ENCODE data around the gene SLF1. TPM values are rescaled to one million over a fixed set of nuclear protein-coding genes. Genes with fewer than 3 reads are reported as not detected.
A peak's percentile ranks its signal among the peaks of the same experiment; 100 is the strongest.

Gene SLF1
- total RNA-seq, 8 experiments from 2014 or later = 2.1 to 13.5 (median 9.1) TPM

DNA sequence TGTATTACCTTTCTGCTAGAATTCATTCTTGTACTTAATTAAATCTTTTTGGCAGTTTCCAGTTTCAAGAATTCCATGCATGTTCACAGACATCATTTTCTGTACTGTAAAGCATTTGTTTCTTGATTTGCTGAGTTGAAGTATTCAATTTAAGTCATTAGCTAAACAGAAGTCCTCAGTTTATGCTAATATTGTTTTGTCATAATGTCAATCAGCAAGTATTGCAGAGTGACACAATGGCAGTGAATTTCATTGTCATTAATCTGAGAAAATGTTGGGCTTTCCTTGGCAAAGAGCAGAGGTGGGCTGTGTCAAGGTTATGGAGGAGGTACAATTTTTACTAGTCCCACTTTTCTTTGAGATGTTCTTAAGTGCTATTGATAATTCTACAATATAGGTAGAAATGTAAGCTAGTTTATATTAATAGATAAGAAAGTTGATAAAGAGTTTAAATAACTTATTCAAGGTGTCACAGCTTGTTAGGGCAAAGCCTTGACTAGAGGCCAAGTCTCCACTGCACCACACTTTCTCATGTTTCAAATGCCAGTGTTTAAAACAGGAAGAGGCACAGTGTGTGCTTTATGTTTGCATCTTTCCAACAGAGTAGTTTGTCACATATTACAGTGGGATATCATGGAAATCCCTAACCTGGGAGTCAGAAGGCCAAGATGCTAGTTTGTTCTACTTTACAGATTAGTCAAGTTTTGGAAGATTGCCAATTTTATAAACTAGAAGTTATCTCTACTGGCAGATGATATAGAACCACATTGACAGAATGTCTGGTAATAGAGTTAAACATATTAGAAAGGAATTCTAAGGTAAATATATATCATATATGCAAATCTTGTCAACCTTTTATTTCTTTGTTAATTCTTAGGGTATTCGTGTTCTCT is 56.3 kb downstream of the SLF1 start:
- Histone ChIP-seq H3K4me1 (replicated peaks in 1 of 2) (no peaks in the 10 kb centered on the region), H3K27ac (no peak overlapping the region), H3K4me3 (no peak overlapping the region)
- in situ Hi-C loops (cut with MboI; ENCODE audit: low pct_unique_long_range_greater_than_20kb in 2 of 9, low sequenced_read_pairs in 9 of 9, unreplicated experiment in 9 of 9) = loop anchor here in 1 of 9 experiments (25.0 kb wide), 1 partner anchor 1062 kb away; no protein-coding TSS in a partner anchor
- WGBS, 10 experiments = 100% methylated on average over 1 of the region's 1 CpG; no CpG with 5 or more reads in 2 of the 10 experiments
- ATAC-seq (replicated peaks in 6 of 8) = no peak

GRCh38 chr5:94675965-94676618 is 57.6 kb downstream of the SLF1 start:
- in situ Hi-C loops (cut with MboI; ENCODE audit: low pct_unique_long_range_greater_than_20kb in 2 of 9, low sequenced_read_pairs in 9 of 9, unreplicated experiment in 9 of 9) = loop anchor here in 1 of 9 experiments (25.0 kb wide), 1 partner anchor 1064 kb away; no protein-coding TSS in a partner anchor
- 92 to 98% methylated on average over 2 to 4 of the region's 4 CpGs; no CpG with 5 or more reads in 8 of the 10 experiments for WGBS, 10 experiments

DNA sequence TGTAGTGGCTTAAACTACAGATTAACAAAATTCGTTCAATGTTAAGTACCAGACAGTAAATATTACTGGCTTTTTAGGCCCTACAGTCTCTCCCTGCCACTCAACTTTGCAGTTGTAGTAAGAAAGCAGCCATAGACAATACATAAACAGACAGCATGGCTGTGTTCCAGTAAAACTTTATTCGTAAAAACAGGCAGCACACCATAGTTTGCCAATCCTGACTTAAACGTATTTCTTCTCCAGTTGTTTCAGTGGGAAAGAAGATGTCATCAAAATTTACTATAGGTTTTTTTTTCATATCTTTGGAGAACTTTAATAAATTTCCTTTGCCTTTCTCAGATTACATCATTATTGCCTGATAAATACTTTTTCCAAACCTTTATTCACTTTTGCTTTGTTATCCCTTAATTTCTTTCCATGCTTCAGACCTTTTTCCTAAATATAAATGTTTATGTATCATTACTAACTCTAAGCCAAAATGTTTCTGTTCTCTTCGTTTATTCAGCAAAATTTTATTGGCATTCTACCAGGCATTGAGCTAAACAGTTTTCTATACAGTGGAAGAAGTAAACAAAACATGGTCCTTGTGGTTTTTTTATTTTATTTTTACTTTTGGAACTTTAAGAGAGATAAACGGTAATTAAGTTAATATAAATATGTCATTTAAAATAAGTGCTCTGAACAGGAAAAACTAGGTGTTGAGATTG is 64.5 kb downstream of the SLF1 start:
- no peak for ATAC-seq (replicated peaks in 6 of 8)
- Histone ChIP-seq H3K4me1 (replicated peaks in 1 of 2) (no peaks in the 10 kb centered on the region), H3K4me3 (no peak overlapping the region), H3K27ac (no peak overlapping the region)
- in situ Hi-C loops (cut with MboI; ENCODE audit: low pct_unique_long_range_greater_than_20kb in 2 of 9, low sequenced_read_pairs in 9 of 9, unreplicated experiment in 9 of 9) = loop anchor here in 1 of 9 experiments (25.0 kb wide), 1 partner anchor 1071 kb away; no protein-coding TSS in a partner anchor
- WGBS, 10 experiments = 80 to 100% (median 93%) methylated on average over 3 to 5 of the region's 5 CpGs

More at GRCh38 chr5:94675965-94676618, 57.6 kb downstream of the SLF1 start:
- Histone ChIP-seq H3K4me3 (no peak overlapping the region), H3K4me1 (replicated peaks in 1 of 2) (no peaks in the 10 kb centered on the region), H3K27ac (no peak overlapping the region)
- peak in 2 of 8 experiments; percentile 54 to 75 for ATAC-seq (replicated peaks in 6 of 8)

DNA sequence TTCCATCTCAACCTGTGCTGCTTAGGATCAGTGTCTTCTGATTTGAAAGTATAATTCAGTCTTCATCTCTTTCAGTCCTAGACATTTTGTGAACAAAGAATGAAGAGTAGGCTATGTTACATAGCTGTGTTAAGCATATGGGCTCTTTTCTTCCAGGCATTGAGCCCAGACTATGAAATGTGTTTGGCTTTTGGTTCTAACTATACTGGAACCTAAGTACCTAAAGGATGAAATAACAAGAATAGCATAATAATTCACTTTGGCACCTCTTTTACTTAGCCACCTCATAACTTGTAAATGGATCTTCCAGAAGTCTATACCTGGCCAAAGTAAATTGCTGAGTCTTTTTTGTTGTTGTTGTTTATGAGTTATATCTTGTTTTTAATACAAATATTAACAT is 71.4 kb downstream of the SLF1 start:
- in situ Hi-C loops (cut with MboI; ENCODE audit: low pct_unique_long_range_greater_than_20kb in 2 of 9, low sequenced_read_pairs in 9 of 9, unreplicated experiment in 9 of 9) = loop anchor here in 1 of 9 experiments (25.0 kb wide), 1 partner anchor 1078 kb away; no protein-coding TSS in a partner anchor
- no peak overlapping the region for H3K27ac ChIP-seq
- no peak overlapping the region for H3K4me3 ChIP-seq

DNA sequence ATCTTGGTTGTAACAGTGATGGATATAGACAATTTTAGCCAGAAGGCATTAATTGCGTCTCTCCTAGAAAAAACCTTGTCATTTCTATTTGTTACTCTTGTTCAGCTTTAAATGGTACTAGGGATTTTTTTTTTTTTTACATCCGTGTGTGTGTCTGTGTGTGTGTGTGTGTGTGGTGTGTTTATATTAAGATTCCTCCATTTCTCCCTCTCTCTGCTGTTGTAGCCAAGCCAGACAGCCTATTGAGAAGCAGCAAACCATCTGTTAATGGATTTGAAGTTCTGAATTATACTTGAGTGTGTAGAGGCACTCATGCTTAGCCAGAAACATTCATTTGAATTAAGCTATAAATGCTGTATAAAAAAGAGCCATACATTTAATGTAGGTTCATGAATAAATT is 72.3 kb downstream of the SLF1 start:
- in situ Hi-C loops (cut with MboI; ENCODE audit: low pct_unique_long_range_greater_than_20kb in 2 of 9, low sequenced_read_pairs in 9 of 9, unreplicated experiment in 9 of 9) = loop anchor here in 1 of 9 experiments (25.0 kb wide), 1 partner anchor 1078 kb away; no protein-coding TSS in a partner anchor
- H3K4me1 ChIP-seq (replicated peaks in 1 of 2) = peaks cover 22 to 29% of the 10 kb centered on the region in 2 donors
- WGBS, 10 experiments = 33 to 100% (median 71%) methylated on average over 1 to 2 of the region's 2 CpGs; no CpG with 5 or more reads in 1 of the 10 experiments
- peak in 5 of 8 experiments; percentile 44 to 72 (median 61) for ATAC-seq (replicated peaks in 6 of 8)
- no peak overlapping the region for H3K4me3 ChIP-seq
- peak overlapping the region in 1 of 2 donors; percentile 20 for H3K27ac ChIP-seq

More for the DNA sequence above, 71.4 kb downstream of the SLF1 start:
- H3K4me1 ChIP-seq (replicated peaks in 1 of 2) = peaks cover 22 to 29% of the 10 kb centered on the region in 2 donors
- peak in 2 of 8 experiments; percentile 15 to 25 for ATAC-seq (replicated peaks in 6 of 8)

- Histone ChIP-seq H3K27ac (peak overlapping the region in 1 of 2 donors; percentile 20), H3K4me1 (replicated peaks in 1 of 2) (peaks cover 22 to 29% of the 10 kb centered on the region in 2 donors), H3K4me3 (no peak overlapping the region)
- 33 to 80% (median 60%) methylated on average over 1 of the region's 1 CpG; no CpG with 5 or more reads in 7 of the 10 experiments for WGBS, 10 experiments
- in situ Hi-C loops (cut with MboI; ENCODE audit: low pct_unique_long_range_greater_than_20kb in 2 of 9, low sequenced_read_pairs in 9 of 9, unreplicated experiment in 9 of 9) = loop anchor here in 1 of 9 experiments (25.0 kb wide), 1 partner anchor 1079 kb away; no protein-coding TSS in a partner anchor
- ATAC-seq (replicated peaks in 6 of 8) = peak in 3 of 8 experiments; percentile 20 to 28 (median 25)
These were observed 72.8 kb downstream of the SLF1 start for GRCh38 chr5:94691291-94691690.

- in situ Hi-C loops (cut with MboI; ENCODE audit: low pct_unique_long_range_greater_than_20kb in 2 of 9, low sequenced_read_pairs in 9 of 9, unreplicated experiment in 9 of 9) = loop anchor here in 1 of 9 experiments (25.0 kb wide), 1 partner anchor 1080 kb away; no protein-coding TSS in a partner anchor
- peak in 7 of 8 experiments; percentile 67 to 94 (median 91) for ATAC-seq (replicated peaks in 6 of 8)
- WGBS, 10 experiments = 0 to 79% (median 17%) methylated on average over 1 to 4 of the region's 4 CpGs; no CpG with 5 or more reads in 2 of the 10 experiments
- H3K27ac ChIP-seq = no peak overlapping the region
- H3K4me1 ChIP-seq (replicated peaks in 1 of 2) = peaks cover 22 to 29% of the 10 kb centered on the region in 2 donors
- peak overlapping the region in 2 of 5 donors; percentile 1 to 6 for H3K4me3 ChIP-seq
These were observed 73.5 kb downstream of the SLF1 start for GRCh38 chr5:94691949-94692348.

DNA sequence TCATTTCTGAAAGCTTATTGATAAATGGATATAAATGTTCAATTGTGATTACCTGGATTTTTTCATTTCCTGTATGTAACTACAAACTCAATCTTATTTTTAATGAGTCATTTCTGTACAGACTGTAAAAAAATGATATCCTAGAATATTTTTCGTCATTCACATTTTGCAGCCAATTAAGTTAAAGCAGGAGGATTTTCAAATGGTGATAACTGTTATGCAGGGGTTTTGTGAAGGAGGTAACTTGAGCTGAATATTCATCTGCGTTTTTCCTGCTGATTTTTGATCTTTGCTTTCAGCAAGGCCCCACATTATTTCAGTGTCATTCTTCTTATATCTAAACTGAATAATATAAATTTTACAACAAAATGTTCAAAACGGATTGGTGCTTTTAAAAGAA is 74.1 kb downstream of the SLF1 start:
- 0 to 93% (median 70%) methylated on average over 1 to 3 of the region's 3 CpGs; no CpG with 5 or more reads in 1 of the 10 experiments for WGBS, 10 experiments
- in situ Hi-C loops (cut with MboI; ENCODE audit: low pct_unique_long_range_greater_than_20kb in 2 of 9, low sequenced_read_pairs in 9 of 9, unreplicated experiment in 9 of 9) = loop anchor here in 1 of 9 experiments (25.0 kb wide), 1 partner anchor 1080 kb away; no protein-coding TSS in a partner anchor
- Histone ChIP-seq H3K4me1 (replicated peaks in 1 of 2) (peaks cover 22 to 29% of the 10 kb centered on the region in 2 donors), H3K27ac (no peak overlapping the region), H3K4me3 (peak overlapping the region in 2 of 5 donors; percentile 1 to 6)
- ATAC-seq (replicated peaks in 6 of 8) = no peak

DNA sequence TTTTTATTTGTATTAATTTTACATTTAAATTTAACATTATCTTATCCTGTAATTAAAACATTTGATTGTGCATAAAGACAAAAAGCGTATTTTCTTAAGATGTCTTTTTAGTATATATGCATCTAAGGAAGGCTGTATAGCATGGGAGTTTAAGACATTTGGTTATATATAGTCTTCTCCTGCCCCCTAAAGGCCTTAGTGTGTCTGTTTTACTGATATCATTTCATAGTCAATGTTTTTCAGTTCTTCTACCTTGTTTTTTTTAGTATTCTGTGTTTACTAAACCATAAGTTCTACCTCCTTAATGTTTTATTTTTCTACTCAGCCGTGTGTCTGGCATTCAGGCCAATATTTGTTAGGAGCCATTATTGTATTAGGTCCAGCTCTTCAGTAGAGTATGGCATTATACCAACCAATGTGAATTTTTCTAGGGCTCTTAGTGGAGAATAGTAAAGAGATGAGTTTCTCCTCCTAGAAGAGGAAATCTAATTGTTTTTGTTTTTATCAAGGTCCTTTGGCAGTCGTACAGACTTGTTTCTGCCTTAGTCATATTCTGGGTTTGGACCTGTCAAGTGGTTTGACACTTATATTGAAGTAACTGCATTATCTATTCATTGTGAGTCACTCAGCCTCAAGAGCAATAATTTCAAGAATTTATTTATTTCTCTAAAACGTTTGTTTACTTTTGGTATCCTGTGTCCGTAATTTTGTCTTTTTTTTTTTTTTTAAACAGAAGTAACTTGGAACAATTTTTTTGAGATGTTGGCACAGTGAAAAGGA is 74.8 kb downstream of the SLF1 start:
- in situ Hi-C loops (cut with MboI; ENCODE audit: low pct_unique_long_range_greater_than_20kb in 2 of 9, low sequenced_read_pairs in 9 of 9, unreplicated experiment in 9 of 9) = loop anchor here in 1 of 9 experiments (25.0 kb wide), 1 partner anchor 1081 kb away; no protein-coding TSS in a partner anchor
- WGBS, 10 experiments = 10 to 80% (median 65%) methylated on average over 3 to 5 of the region's 5 CpGs
- Histone ChIP-seq H3K27ac (no peak overlapping the region), H3K4me1 (replicated peaks in 1 of 2) (peaks cover 22 to 29% of the 10 kb centered on the region in 2 donors), H3K4me3 (peak overlapping the region in 2 of 5 donors; percentile 1 to 6)
- peak; percentile 60 to 90 (median 76) for ATAC-seq (replicated peaks in 6 of 8)

DNA sequence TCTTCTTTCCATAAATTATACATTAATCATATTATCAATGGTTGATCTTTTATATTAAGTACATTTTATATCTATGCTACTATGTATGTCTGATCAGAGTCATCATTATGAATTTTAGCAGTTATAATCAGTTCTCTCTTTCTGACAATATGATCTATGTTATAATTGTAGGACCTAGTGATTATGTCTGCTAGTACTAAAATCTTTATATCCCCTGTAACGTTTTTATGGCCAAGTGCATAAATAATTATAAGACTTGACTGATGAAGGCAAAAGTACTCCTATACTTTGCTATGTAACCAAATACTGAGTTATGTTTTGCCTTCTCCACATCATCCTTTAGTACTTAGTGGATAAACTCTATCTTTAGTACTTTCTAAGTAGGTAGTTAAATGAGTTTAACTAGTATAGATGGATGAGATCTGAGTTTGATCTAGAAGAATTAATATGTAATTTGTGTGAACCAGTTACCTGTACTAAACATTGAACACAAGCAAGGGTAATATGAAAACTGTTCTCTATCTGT is 75.4 kb downstream of the SLF1 start:
- no peak overlapping the region for H3K27ac ChIP-seq
- H3K4me3 ChIP-seq = no peak overlapping the region
- in situ Hi-C loops (cut with MboI; ENCODE audit: low pct_unique_long_range_greater_than_20kb in 2 of 9, low sequenced_read_pairs in 9 of 9, unreplicated experiment in 9 of 9) = loop anchor here in 1 of 9 experiments (25.0 kb wide), 1 partner anchor 1082 kb away; no protein-coding TSS in a partner anchor
- WGBS, 10 experiments = 0 to 86% (median 70%) methylated on average over 1 of the region's 1 CpG; no CpG with 5 or more reads in 3 of the 10 experiments
- peaks cover 22 to 29% of the 10 kb centered on the region in 2 donors for H3K4me1 ChIP-seq (replicated peaks in 1 of 2)
- no peak for ATAC-seq (replicated peaks in 6 of 8)

DNA sequence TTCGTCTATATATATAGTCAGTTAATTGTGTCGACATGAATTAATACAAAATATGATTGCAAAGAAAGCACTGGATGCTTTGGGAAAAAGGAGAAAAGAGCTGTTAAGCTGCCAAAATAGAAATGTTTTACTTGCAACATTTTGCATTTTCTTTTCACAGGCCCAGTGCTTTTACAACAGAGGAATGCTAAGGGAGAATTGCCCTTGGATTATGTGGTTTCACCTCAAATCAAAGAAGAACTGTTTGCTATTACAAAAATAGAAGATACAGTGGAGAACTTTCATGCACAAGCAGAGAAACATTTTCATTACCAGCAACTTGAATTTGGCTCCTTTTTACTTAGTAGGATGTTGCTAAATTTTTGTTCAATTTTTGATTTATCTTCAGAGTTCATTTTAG is 76.2 kb downstream of the SLF1 start:
- WGBS, 10 experiments = 80 to 100% (median 94%) methylated on average over 1 to 2 of the region's 2 CpGs; no CpG with 5 or more reads in 1 of the 10 experiments
- no peak for ATAC-seq (replicated peaks in 6 of 8)

More for the DNA sequence above, 76.2 kb downstream of the SLF1 start:
- H3K4me1 ChIP-seq (replicated peaks in 1 of 2) = peaks cover 22 to 29% of the 10 kb centered on the region in 2 donors
- in situ Hi-C loops (cut with MboI; ENCODE audit: low pct_unique_long_range_greater_than_20kb in 2 of 9, low sequenced_read_pairs in 9 of 9, unreplicated experiment in 9 of 9) = loop anchor here in 1 of 9 experiments (25.0 kb wide), 1 partner anchor 1082 kb away; no protein-coding TSS in a partner anchor
- no peak overlapping the region for H3K27ac ChIP-seq
- no peak overlapping the region for H3K4me3 ChIP-seq

Measured in motor neuron (in vitro differentiated cells).